T-helper 1 cell treated with Interleukin-12 subunit alpha and Interleukin-12 subunit beta and Interleukin-4 antibody, amounts not matched to agents 30 μg/mL and 1 μg/mL, for 36 hours (primary cell): Measurements from ENCODE around the gene PDXP.

Experiments used
- H3K27ac Mint-ChIP-seq: one replicate; pipeline ENCODE4 v1.8.0; 2021; ENCODE audit warnings: mild to moderate bottlenecking, mixed read lengths
- H3K27me3 Mint-ChIP-seq: one replicate; pipeline ENCODE4 v1.8.0; 2021; ENCODE audit warnings: low read depth, mixed read lengths
- H3K36me3 Mint-ChIP-seq: one replicate; pipeline ENCODE4 v1.8.0; 2021; ENCODE audit warnings: low read depth, mixed read lengths
- H3K4me1 Mint-ChIP-seq: one replicate; pipeline ENCODE4 v1.8.0; 2021; ENCODE audit warnings: low read depth, mixed read lengths
- H3K4me3 Mint-ChIP-seq: one replicate; pipeline ENCODE4 v1.8.0; 2021; ENCODE audit warnings: mild to moderate bottlenecking, moderate library complexity, mixed read lengths
- H3K9me3 Mint-ChIP-seq: one replicate; pipeline ENCODE4 v1.8.0; 2021; ENCODE audit warnings: mixed read lengths

The PDXP gene

GRCh38 chr22:37634417-37634924, 24.1 kb upstream of the PDXP start:
- Mint-ChIP-seq H3K4me1 (peaks cover 52% of the 10 kb centered on the region), H3K27ac (peak overlapping the region; percentile 93), H3K36me3 (peaks cover 8% of the 10 kb centered on the region), H3K27me3 (no peaks in the 10 kb centered on the region), H3K4me3 (peak overlapping the region; percentile 67), H3K9me3 (no peaks in the 10 kb centered on the region)

DNA sequence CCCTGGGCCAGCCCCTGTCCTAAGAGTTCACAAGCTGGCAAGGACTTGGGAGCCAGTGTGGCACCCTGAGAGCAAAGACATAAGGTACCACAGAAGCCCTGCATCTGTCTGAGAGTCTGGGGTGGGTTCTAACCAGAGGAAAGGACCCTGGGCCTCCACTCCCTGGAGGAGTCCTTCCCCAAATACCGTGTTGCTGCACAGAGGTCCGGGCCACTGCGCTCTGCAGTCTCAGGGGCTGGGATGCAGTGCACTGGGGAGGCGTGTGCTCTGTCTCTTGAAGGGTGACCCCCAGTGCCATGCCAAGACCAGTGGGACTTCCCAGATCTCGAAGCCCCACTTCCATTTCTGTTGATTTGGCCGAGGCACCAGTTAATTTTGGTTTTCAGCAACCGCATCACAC, 23.4 kb upstream of the PDXP start:
- Mint-ChIP-seq H3K4me3 (peak overlapping the region; percentile 26), H3K36me3 (peaks cover 8% of the 10 kb centered on the region), H3K4me1 (peaks cover 52% of the 10 kb centered on the region), H3K9me3 (no peaks in the 10 kb centered on the region), H3K27ac (peak overlapping the region; percentile 93), H3K27me3 (no peaks in the 10 kb centered on the region)

DNA sequence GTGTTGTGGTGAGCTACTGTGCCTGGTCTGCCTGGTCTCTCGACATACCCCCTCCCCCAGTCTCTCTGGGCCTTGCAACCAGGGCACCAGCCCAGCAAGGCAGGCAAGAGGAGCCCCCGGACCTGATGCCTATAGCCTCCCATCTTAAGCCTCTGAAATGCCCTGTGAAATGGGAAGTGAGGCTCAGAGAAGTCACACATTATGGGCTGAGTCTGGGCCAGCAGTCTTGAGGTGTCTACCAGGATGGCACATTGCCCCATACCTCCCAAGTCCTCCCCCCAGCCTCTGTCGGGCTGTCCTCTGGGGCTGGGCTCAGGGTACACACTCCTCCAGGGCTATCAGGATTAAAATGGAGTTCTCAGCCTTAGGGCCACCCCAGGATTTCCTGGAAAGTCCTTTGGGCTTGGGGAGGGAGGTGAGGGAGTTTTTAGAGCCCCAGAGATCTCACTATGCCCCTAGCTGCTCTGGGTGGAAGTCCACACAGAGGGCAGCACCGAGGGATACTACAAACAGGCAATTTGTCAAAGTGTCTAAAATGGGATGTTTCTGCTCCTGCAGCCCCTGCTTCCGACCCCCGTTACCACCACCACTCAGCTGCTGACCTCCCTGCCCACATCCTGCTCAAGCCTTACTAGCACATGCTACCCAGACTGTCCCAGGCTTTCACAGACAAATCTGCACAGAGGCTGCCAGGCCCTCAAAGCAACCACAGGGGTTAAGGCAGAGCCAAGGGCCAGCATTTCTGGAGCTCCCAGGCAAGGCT, 22.2 kb upstream of the PDXP start:
- Mint-ChIP-seq H3K36me3 (peaks cover 10% of the 10 kb centered on the region), H3K27ac (peak overlapping the region; percentile 86), H3K27me3 (no peaks in the 10 kb centered on the region), H3K4me3 (peak overlapping the region; percentile 54), H3K4me1 (peaks cover 51% of the 10 kb centered on the region), H3K9me3 (no peaks in the 10 kb centered on the region)

DNA sequence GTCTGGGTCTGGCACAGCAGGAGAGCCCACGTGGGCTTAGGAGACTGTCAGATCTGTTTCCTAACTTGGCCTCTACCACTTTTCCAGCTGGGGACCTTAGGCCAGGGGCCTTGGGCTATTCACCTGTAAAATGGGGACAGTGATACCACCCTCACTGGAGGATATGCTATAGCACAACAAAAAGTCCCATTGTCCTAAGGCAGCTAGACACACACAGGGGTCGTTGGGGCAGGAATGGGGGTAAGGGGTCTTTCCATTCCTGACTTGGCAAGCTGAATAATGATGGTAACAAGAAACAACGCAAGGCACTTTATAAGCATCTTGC, 21.6 kb upstream of the PDXP start:
- Mint-ChIP-seq H3K27ac (peak overlapping the region; percentile 86), H3K36me3 (peaks cover 7% of the 10 kb centered on the region), H3K27me3 (no peaks in the 10 kb centered on the region), H3K4me1 (peaks cover 51% of the 10 kb centered on the region), H3K9me3 (no peaks in the 10 kb centered on the region), H3K4me3 (peak overlapping the region; percentile 17)

GRCh38 chr22:37638391-37639069, 20.0 kb upstream of the PDXP start:
- H3K4me1 Mint-ChIP-seq = peaks cover 53% of the 10 kb centered on the region
- peak overlapping the region; percentile 92 for H3K27ac Mint-ChIP-seq
- no peaks in the 10 kb centered on the region for H3K9me3 Mint-ChIP-seq
- H3K27me3 Mint-ChIP-seq = no peaks in the 10 kb centered on the region
- H3K4me3 Mint-ChIP-seq = peak overlapping the region; percentile 90
- peaks cover 17% of the 10 kb centered on the region for H3K36me3 Mint-ChIP-seq

DNA sequence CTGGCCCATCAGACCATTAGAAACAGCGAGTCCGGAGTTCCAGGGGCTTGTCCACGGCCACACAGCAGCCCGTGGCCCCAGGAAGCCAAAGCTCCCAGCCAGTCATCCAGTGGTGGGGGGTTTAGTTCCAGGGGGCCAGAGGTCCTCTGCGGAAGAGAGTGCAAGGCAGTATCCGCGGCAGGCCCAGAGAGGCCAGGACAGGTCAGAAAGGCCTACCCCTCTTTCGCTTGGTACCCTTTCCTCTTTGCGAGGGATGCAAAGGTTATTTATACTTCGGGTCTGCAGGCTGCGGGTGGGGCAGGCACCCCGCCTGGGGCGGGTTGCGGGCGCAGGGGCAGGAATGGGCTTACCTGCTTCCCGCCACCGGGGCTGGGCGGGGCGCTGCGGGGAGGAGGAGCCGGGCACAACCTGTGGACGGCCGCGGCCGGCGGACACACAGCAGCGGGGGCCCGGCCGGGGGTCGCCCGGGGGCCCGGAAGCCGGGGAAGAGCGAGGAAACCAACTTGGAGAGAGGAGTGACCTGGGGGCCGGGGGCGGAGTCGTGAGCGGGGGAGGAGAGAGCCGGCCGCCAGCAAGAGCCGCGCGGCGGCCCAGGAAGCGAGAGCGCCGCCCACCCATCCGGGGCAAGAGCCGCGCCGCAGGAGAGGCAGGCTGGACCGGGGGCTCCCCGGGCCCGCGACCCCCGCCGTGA, 19.3 kb upstream of the PDXP start, which contains the start of gene SH3BP1:
Gene SH3BP1 (plus strand): TSS at position 600 of the 691 bp plus-strand sequence. CDS start 119 bp downstream, outside the sequence.
- Mint-ChIP-seq H3K9me3 (no peaks in the 10 kb centered on the region), H3K4me1 (peaks cover 51% of the 10 kb centered on the region), H3K4me3 (peak within 1 kb of the TSS; percentile 100), H3K27me3 (no peaks in the 10 kb centered on the region), H3K36me3 (peaks cover 20% of the 10 kb centered on the region), H3K27ac (peak within 1 kb of the TSS; percentile 99)

DNA sequence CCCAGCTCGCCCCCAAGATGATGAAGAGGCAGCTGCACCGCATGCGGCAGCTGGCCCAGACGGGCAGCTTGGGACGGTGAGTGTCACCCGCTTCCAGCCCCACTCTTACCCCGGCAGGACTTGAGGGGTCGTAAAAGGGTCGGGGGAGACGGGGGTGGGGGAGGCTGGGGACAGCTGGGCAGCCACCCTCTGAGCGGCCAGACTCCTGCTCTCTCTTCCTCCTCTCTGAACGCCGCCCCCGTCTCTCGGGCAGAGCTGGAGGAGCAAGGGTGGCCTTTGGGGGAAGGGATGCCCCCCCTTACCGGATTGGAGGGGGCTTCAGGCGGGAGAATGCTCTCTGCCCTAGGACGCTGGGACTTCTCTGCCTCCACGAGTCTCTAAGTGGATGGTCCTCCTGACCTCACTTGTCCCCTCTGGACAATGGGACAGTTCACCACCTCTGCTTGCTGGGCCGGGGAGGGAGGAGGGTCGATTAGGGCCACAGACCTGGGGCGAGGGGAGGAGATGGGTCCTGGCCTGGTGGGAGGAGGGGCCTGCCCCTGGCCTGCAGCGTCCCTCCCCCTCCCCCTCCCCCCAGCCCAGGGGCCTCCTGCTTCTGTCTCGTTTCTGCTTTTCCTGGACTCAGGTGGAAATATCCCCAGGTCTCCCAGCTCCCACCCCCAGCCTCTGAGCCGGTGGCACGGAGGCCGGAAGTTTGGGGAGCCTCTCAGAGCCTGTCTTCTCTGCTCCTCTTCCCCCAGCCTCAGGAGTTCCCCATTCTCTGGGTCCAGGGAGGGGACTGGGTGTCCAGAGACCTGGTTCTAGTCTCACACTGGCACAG, 18.5 kb upstream of the PDXP start:
- Mint-ChIP-seq H3K27ac (peak overlapping the region; percentile 99), H3K4me3 (peak overlapping the region; percentile 100), H3K27me3 (no peaks in the 10 kb centered on the region), H3K9me3 (no peaks in the 10 kb centered on the region), H3K36me3 (peaks cover 22% of the 10 kb centered on the region), H3K4me1 (peaks cover 43% of the 10 kb centered on the region)

DNA sequence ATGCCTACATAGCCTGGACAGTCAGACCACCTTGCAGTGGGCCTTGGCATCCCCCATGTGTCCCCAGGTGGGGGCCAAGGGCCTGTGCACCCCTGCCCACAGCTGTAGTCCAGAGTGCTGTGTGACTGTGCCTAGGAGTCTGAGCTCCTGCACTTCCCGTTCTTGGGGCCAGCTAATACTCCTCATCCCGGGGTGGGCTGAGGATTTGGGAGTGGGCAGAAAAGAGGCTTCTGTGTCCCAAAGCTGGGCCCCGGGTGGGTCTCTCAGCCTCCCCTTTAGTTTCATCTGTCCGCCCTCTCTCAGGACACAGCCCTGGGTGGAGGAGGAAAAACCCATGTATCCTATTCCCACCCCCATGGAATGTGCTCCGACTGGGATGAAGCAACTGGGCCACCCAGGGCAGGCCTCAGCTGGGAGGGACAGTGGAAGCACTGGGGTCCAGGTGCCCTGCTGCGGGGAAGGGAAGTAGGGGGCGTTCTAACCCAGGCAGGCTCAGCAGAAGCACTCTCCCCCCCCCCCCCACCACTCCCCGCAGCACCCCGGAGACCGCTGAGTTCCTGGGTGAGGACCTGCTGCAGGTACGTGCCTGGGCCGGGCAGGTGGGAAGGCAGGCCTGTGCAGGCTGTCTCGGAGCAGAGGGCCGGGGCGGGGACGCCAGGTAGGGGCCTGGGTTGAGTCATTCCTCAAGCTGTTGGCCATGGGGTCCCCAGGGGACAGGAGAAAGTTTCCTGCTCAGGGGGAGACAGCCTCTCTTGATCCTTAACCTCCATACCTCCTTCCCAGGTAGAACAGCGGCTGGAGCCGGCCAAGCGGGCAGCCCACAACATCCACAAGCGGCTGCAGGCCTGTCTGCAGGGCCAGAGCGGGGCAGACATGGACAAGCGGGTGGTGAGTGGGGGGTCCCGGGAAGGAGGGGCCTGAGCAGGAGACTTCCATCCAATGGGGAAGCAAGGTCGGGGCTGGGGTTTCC, 17.6 kb upstream of the PDXP start:
- Mint-ChIP-seq H3K27me3 (no peaks in the 10 kb centered on the region), H3K9me3 (no peaks in the 10 kb centered on the region), H3K36me3 (peaks cover 23% of the 10 kb centered on the region), H3K4me3 (peak overlapping the region; percentile 100), H3K4me1 (peaks cover 43% of the 10 kb centered on the region), H3K27ac (peak overlapping the region; percentile 99)

DNA sequence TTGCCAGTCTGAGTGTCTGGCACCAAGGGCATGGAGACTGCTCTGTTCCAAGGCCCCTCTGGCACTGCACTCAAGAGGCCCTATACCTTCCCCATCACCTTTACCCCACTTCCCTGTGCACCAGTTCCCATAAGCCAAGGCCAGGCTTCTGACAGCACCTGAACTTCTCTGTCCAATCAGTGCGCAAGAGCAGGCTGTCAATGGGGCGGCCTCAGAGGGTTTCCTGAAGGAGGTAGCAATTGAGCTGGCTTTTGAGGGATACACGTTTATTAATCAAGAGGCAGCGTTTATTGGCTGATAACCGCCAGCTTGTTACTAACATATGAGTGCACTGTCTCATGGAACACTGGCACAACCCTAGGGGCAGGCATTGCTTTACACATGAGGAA, 17.0 kb upstream of the PDXP start:
- Mint-ChIP-seq H3K36me3 (peaks cover 23% of the 10 kb centered on the region), H3K4me1 (peaks cover 38% of the 10 kb centered on the region), H3K9me3 (no peaks in the 10 kb centered on the region), H3K27me3 (no peaks in the 10 kb centered on the region), H3K4me3 (peak overlapping the region; percentile 100), H3K27ac (no peak overlapping the region)

- H3K4me1 Mint-ChIP-seq = peaks cover 21% of the 10 kb centered on the region
Observed at GRCh38 chr22:37643225-37643847, 15.2 kb upstream of the PDXP start.

DNA sequence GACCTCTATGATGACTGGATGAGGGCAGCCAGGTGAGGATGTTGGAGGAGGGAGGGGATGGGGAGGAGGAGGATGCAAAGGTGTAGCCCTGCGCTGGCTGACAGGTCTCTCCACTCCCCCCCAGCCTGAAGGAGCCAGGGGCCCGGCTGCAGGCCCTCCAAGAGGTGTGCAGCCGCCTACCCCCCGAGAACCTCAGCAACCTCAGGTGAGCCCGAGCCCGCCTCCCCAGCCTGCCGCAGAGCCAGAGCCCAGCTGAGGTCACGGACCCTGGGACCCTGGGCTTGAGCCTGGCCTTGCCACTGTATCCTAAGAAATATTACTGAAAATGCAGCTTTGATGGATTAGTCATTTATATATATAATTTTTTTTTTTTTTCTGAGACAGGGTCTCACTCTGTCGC, 11.2 kb upstream of the PDXP start:
- no peak overlapping the region for H3K27ac Mint-ChIP-seq
- no peak overlapping the region for H3K4me3 Mint-ChIP-seq
- H3K4me1 Mint-ChIP-seq = peaks cover 9% of the 10 kb centered on the region
- H3K36me3 Mint-ChIP-seq = peaks cover 39% of the 10 kb centered on the region
- no peaks in the 10 kb centered on the region for H3K27me3 Mint-ChIP-seq
- no peaks in the 10 kb centered on the region for H3K9me3 Mint-ChIP-seq

More at GRCh38 chr22:37643225-37643847, 15.2 kb upstream of the PDXP start:
- peak overlapping the region; percentile 42 for H3K4me3 Mint-ChIP-seq
- peak overlapping the region; percentile 14 for H3K27ac Mint-ChIP-seq
- H3K27me3 Mint-ChIP-seq = no peaks in the 10 kb centered on the region
- peaks cover 25% of the 10 kb centered on the region for H3K36me3 Mint-ChIP-seq
- H3K9me3 Mint-ChIP-seq = no peaks in the 10 kb centered on the region

DNA sequence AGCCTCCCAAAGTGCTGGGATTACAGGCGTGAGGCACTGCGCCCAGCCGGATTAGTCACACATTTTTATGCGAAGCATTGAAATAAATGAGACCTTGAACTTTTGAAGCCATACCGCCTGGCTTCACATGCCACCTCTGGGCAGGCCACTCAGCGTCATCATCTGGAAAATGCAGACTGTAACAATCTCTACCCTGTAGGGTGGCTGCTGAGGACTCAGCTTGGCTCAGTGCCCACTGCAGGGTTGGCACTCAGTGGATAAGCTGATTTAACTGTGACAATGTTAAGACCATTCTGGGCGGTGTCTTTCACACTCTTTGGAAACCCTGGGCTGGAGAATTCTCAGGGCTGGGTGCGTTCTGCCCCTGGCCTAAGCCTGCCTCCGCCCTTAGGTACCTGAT, 10.6 kb upstream of the PDXP start:
- H3K9me3 Mint-ChIP-seq = no peaks in the 10 kb centered on the region
- H3K4me1 Mint-ChIP-seq = peaks cover 9% of the 10 kb centered on the region
- H3K27me3 Mint-ChIP-seq = no peaks in the 10 kb centered on the region
- no peak overlapping the region for H3K4me3 Mint-ChIP-seq
- H3K36me3 Mint-ChIP-seq = peaks cover 39% of the 10 kb centered on the region
- H3K27ac Mint-ChIP-seq = no peak overlapping the region
